GM21528 (cell line): ENCODE results near the gene RAP1GAP.

Experiments
- ATAC-seq: cut with Tn5 transposase; IDR thresholded peaks from one replicate; pipeline ENCODE4 v1.9.1; 2021; ENCODE audit warnings: mild to moderate bottlenecking, moderate library complexity; ENCODE audit not compliant: unreplicated experiment, low FRiP score

RAP1GAP gene

GRCh38 chr1:21559788-21560567, 109.2 kb downstream of the RAP1GAP start:
- no peak for ATAC-seq

GRCh38 chr1:21553116-21553926, 115.8 kb downstream of the RAP1GAP start:
- ATAC-seq: no peak

- ATAC-seq: no peak
Measured at GRCh38 chr1:21552715-21553114, 116.4 kb downstream of the RAP1GAP start.

GRCh38 chr1:21550866-21551475, 118.2 kb downstream of the RAP1GAP start:
- ATAC-seq: no peak

GRCh38 chr1:21550097-21550496, 119.1 kb downstream of the RAP1GAP start:
- ATAC-seq: no peak

- ATAC-seq: no peak
Measured at GRCh38 chr1:21547876-21548275, 121.3 kb downstream of the RAP1GAP start.
